HCT116 (cell line): ENCODE measurements around the gene TXNDC17. TPM values are rescaled to one million over a fixed set of nuclear protein-coding genes. Genes with fewer than 3 reads are reported as not detected.

Source experiments
- ATAC-seq: fragments of 200-7000 bp; cut with Tn5 transposase; 2 replicates; pipeline ENCODE4 v1.9.1; 2020; ENCODE audit warnings: mild to moderate bottlenecking, moderate library complexity
- BruUV-seq: library from RNA; stranded (reverse); fragments of 400-500 nt; replicated peaks from 2 replicates; lab custom pipeline; 2021; lab: Mats Ljungman, UMichigan
- CTCF ChIA-PET: fragments of 300-600 bp; sonication (Branson Sonifier 250); formaldehyde crosslinking; loops from one replicate; lab custom pipeline; 2021; ENCODE audit warnings: antibody characterized with exemption; lab: Charles Lee
- POLR2A ChIA-PET: fragments of 300-600, 350-600 bp; sonication (Branson Sonifier 250); formaldehyde crosslinking; loops from one replicate; lab custom pipeline; 2021; ENCODE audit warnings: antibody characterized with exemption; lab: Charles Lee
- RAD21 ChIA-PET, 2 experiments: fragments of 300-600 bp; sonication (Branson Sonifier 250); formaldehyde crosslinking; loops; one replicate each; lab custom pipeline; 2023; ENCODE audit warnings: low total read pairs in 2 of 2; ENCODE audit not compliant: uncharacterized antibody in 2 of 2, unreplicated experiment in 2 of 2, low non-redundant PET in 1 of 2; lab: Charles Lee
- DNase-seq: peaks from one replicate; pipeline ENCODE4 v3.0.0-alpha.2; 2010; ENCODE audit warnings: low read depth, low spot score
- H2AFZ ChIP-seq: fragments of 200-600 bp; shearing (Covaris generic), sonication (generic); 2 replicates; pipeline ENCODE4 v1.6.1; 2017; ENCODE audit warnings: low read depth, mixed run types, mixed read lengths, antibody characterized with exemption, low read length; ENCODE audit not compliant: poor library complexity, severe bottlenecking
- H3K27ac ChIP-seq: 2 replicates; pipeline ENCODE4 v1.5.1; 2012; ENCODE audit warnings: low read depth, low read length
- H3K27me3 ChIP-seq: fragments of 200-600 bp; sonication (generic); 2 replicates; pipeline ENCODE4 v1.6.1; 2016; ENCODE audit warnings: mixed run types, low read length, mixed read lengths; ENCODE audit not compliant: insufficient read depth
- H3K36me3 ChIP-seq, 2 experiments: fragments of 200-500 bp in 1 of 2; fragments of 200-600 bp in 1 of 2; sonication (Bioruptor generic) in 1 of 2; sonication (generic) in 1 of 2; 2 replicates each; pipeline versions ENCODE4 v1.5.1 to v1.6.1; 2014 to 2016; ENCODE audit warnings: low read length in 2 of 2, inconsistent platforms in 1 of 2, mixed read lengths in 1 of 2, mixed run types in 1 of 2; ENCODE audit not compliant: insufficient read depth in 2 of 2, control insufficient read depth in 1 of 2
- H3K4me1 ChIP-seq, 2 experiments: fragments of 200-600 bp in 1 of 2; sonication (generic) in 1 of 2; 2 replicates each; pipeline versions ENCODE4 v1.5.1 to v1.6.1; 2012 to 2017; ENCODE audit warnings: low read length in 2 of 2, inconsistent platforms in 1 of 2, mild to moderate bottlenecking in 1 of 2, mixed read lengths in 1 of 2, mixed run types in 1 of 2, moderate library complexity in 1 of 2; ENCODE audit not compliant: insufficient read depth in 2 of 2, control insufficient read depth in 1 of 2
- H3K4me2 ChIP-seq: fragments of 200-600 bp; sonication (generic); 2 replicates; pipeline ENCODE4 v1.6.1; 2017; ENCODE audit warnings: mixed run types, low read length, mixed read lengths
- H3K4me3 ChIP-seq, 2 experiments: fragments of 200-600 bp in 1 of 2; sonication (generic) in 1 of 2; replicated peaks in 1 of 2; 2 replicates each; pipeline ENCODE4 v1.5.1; 2011 to 2016; ENCODE audit warnings: low read length in 2 of 2, control low read depth in 1 of 2, low read depth in 1 of 2, mild to moderate bottlenecking in 1 of 2, mixed read lengths in 1 of 2, mixed run types in 1 of 2
- H3K79me2 ChIP-seq: fragments of 200-600 bp; sonication (generic); 2 replicates; pipeline ENCODE4 v1.6.1; 2017; ENCODE audit warnings: mild to moderate bottlenecking, mixed run types, low read length, moderate library complexity, mixed read lengths; ENCODE audit not compliant: insufficient read depth
- H3K9ac ChIP-seq: fragments of 200-600 bp; sonication (generic); 2 replicates; pipeline ENCODE4 v1.6.1; 2016; ENCODE audit warnings: low read length, mixed read lengths
- H3K9me2 ChIP-seq: fragments of 200-600 bp; sonication (generic), shearing (Covaris generic); 2 replicates; pipeline ENCODE4 v1.6.1; 2017; ENCODE audit warnings: mixed run types, mild to moderate bottlenecking, moderate library complexity; ENCODE audit not compliant: insufficient read depth
- H3K9me3 ChIP-seq, 2 experiments: fragments of 200-500 bp in 1 of 2; fragments of 200-600 bp in 1 of 2; sonication (Bioruptor generic) in 1 of 2; sonication (generic) in 1 of 2; 2 replicates each; pipeline ENCODE4 v1.6.1; 2014 to 2017; ENCODE audit warnings: low read length in 2 of 2, mixed read lengths in 2 of 2, inconsistent platforms in 1 of 2, low read depth in 1 of 2, mild to moderate bottlenecking in 1 of 2, mixed run types in 1 of 2, moderate library complexity in 1 of 2; ENCODE audit not compliant: control insufficient read depth in 1 of 2, insufficient read depth in 1 of 2
- H4K20me1 ChIP-seq: fragments of 200-600 bp; sonication (generic), shearing (Covaris generic); 2 replicates; pipeline ENCODE4 v1.6.1; 2017; ENCODE audit warnings: mixed run types, mild to moderate bottlenecking, moderate library complexity; ENCODE audit not compliant: insufficient read depth
- ATF3 ChIP-seq: IDR thresholded peaks from 2 replicates; pipeline ENCODE4 v1.6.1; 2012
- CBX3 ChIP-seq: IDR thresholded peaks from 2 replicates; pipeline ENCODE4 v1.6.1; 2012; ENCODE audit warnings: low read depth
- CEBPB ChIP-seq: IDR thresholded peaks from 2 replicates; pipeline ENCODE4 v1.6.1; 2012; ENCODE audit warnings: low read depth
- EGR1 ChIP-seq: IDR thresholded peaks from 2 replicates; pipeline ENCODE4 v1.6.1; 2012; ENCODE audit warnings: low read depth
- ELF1 ChIP-seq: IDR thresholded peaks from 2 replicates; pipeline ENCODE4 v1.6.1; 2012; ENCODE audit warnings: low read depth, borderline replicate concordance
- EZH2 ChIP-seq: fragments of 200-600 bp; sonication (generic); IDR thresholded peaks from 2 replicates; pipeline ENCODE4 v1.6.1; 2017; ENCODE audit warnings: antibody characterized with exemption, mixed run types
- EZH2phosphoT487 ChIP-seq: fragments of 200-600 bp; IDR thresholded peaks from 2 replicates; pipeline ENCODE4 v1.6.1; 2018; ENCODE audit warnings: antibody characterized with exemption, borderline replicate concordance
- FOSL1 ChIP-seq: IDR thresholded peaks from 2 replicates; pipeline ENCODE4 v1.6.1; 2012; ENCODE audit warnings: low read depth
- JUND ChIP-seq: IDR thresholded peaks from 2 replicates; pipeline ENCODE4 v1.6.1; 2012
- MAX ChIP-seq: IDR thresholded peaks from 2 replicates; pipeline ENCODE4 v1.6.1; 2012
- POLR2A ChIP-seq: IDR thresholded peaks from 2 replicates; pipeline ENCODE4 v1.7.0; 2011; ENCODE audit warnings: borderline replicate concordance; ENCODE audit not compliant: insufficient read depth, insufficient read length; ENCODE audit errors: extremely low read depth
- POLR2AphosphoS5 ChIP-seq: IDR thresholded peaks from 2 replicates; pipeline ENCODE4 v1.6.1; 2011; ENCODE audit warnings: mild to moderate bottlenecking, low read depth, low read length, moderate library complexity
- RAD21 ChIP-seq: IDR thresholded peaks from 2 replicates; pipeline ENCODE4 v1.6.1; 2012; ENCODE audit warnings: low read depth, mild to moderate bottlenecking
- REST ChIP-seq: IDR thresholded peaks from 2 replicates; pipeline ENCODE4 v1.6.1; 2012; ENCODE audit warnings: low read depth
- SIN3A ChIP-seq: IDR thresholded peaks from 2 replicates; pipeline ENCODE4 v1.6.1; 2012; ENCODE audit warnings: low read depth
- SP1 ChIP-seq: IDR thresholded peaks from 2 replicates; pipeline ENCODE4 v1.6.1; 2012; ENCODE audit warnings: low read depth
- SRF ChIP-seq: IDR thresholded peaks from 2 replicates; pipeline ENCODE4 v1.6.1; 2012; ENCODE audit warnings: low read depth
- YY1 ChIP-seq: IDR thresholded peaks from 2 replicates; pipeline ENCODE4 v1.6.1; 2011; ENCODE audit warnings: low read length, low read depth, moderate library complexity, mild to moderate bottlenecking; ENCODE audit not compliant: insufficient replicate concordance; ENCODE audit errors: extremely low read depth
- ZNF274 ChIP-seq: fragments of 200-500 bp; sonication (Bioruptor generic); IDR thresholded peaks from 2 replicates; pipeline ENCODE4 v1.6.1; 2014; ENCODE audit warnings: mild to moderate bottlenecking, low read depth, low read length, inconsistent platforms
- intact Hi-C: fragments of 100-400 bp; cut with micrococcal nuclease; formaldehyde crosslinking; loops from 2 replicates; pipeline ENCODE4 v1.10.0; 2022
- total RNA-seq: library from RNA; stranded (reverse); gene quantifications from one replicate; pipeline ENCODE4 v1.2.1, GENCODE V29; 2021; ENCODE audit not compliant: unreplicated experiment

TXNDC17 gene
- total RNA-seq, 1 experiment from 2014 or later = 121 TPM

GRCh38 chr17:6597727-6598126 is 43.1 kb upstream of the TXNDC17 start:
- Histone ChIP-seq H3K4me1 (no peaks in the 10 kb centered on the region), H4K20me1 (no peaks in the 10 kb centered on the region), H3K9ac (no peak overlapping the region), H3K4me3 (no peak overlapping the region), H3K9me2 (no peaks in the 10 kb centered on the region), H3K79me2 (no peaks in the 10 kb centered on the region; the same call in 1 of the 2 replicates), H3K9me3 (no peaks in the 10 kb centered on the region), H3K4me2 (no peak overlapping the region), H3K27ac (no peak overlapping the region), H3K27me3 (no peaks in the 10 kb centered on the region), H3K36me3 (peaks cover 27 to 56% of the 10 kb centered on the region in 2 experiments), H2AFZ (no peak overlapping the region)
- DNase-seq = no peak
- no peak for TF ChIP-seq EGR1
- no peak for TF ChIP-seq SRF
- no peak for TF ChIP-seq YY1
- TF ChIP-seq EZH2phosphoT487 = no peak
- TF ChIP-seq ELF1 = no peak
- no peak for TF ChIP-seq RAD21
- TF ChIP-seq POLR2A = no peak
- no peak for TF ChIP-seq SP1
- no peak for TF ChIP-seq CBX3
- TF ChIP-seq POLR2AphosphoS5 = no peak
- no peak for TF ChIP-seq EZH2
- TF ChIP-seq REST = no peak
- TF ChIP-seq CEBPB = no peak
- TF ChIP-seq FOSL1 = no peak
- TF ChIP-seq MAX = no peak
- TF ChIP-seq ZNF274 = no peak
- no peak for TF ChIP-seq SIN3A
- no peak for TF ChIP-seq JUND
- no peak for TF ChIP-seq ATF3
- no peak for ATAC-seq
- no TSS peak for BruUV-seq
- intact Hi-C loops = no loop called here
- ChIA-PET RAD21 (interaction anchor here in 1 of 2 experiments (1.0 kb wide), 1 partner anchor 125 kb away, joined by 3 read pairs; no protein-coding TSS in a partner anchor), POLR2A (no interaction called here), CTCF (no interaction called here)
